ENCODE results near the gene KCNT1.

The KCNT1 gene

GRCh38 chr9:135769489-135770202 is 67.7 kb downstream of the KCNT1 start:
- DNase-seq, result no peak

GRCh38 chr9:135770203-135770535 is 68.2 kb downstream of the KCNT1 start:
- DNase-seq, result no peak

- no peak for DNase-seq
Measured at GRCh38 chr9:135770771-135771170, 68.8 kb downstream of the KCNT1 start.

- no peak for DNase-seq
Measured at GRCh38 chr9:135771401-135772051, 69.5 kb downstream of the KCNT1 start.

- no peak for DNase-seq
Measured at GRCh38 chr9:135772056-135772646, 70.2 kb downstream of the KCNT1 start.

GRCh38 chr9:135772702-135773493 is 70.9 kb downstream of the KCNT1 start:
- no peak for DNase-seq

GRCh38 chr9:135773530-135774238 is 71.7 kb downstream of the KCNT1 start:
- no peak for DNase-seq

- no peak for DNase-seq
Measured at GRCh38 chr9:135774239-135774747, 72.3 kb downstream of the KCNT1 start.

GRCh38 chr9:135774794-135775525 is 73.0 kb downstream of the KCNT1 start:
- DNase-seq, result no peak

GRCh38 chr9:135775911-135776310 is 73.9 kb downstream of the KCNT1 start:
- DNase-seq, result no peak

GRCh38 chr9:135776893-135777622 is 75.1 kb downstream of the KCNT1 start:
- DNase-seq, result no peak

- no peak for DNase-seq
Measured at GRCh38 chr9:135777623-135778177, 75.7 kb downstream of the KCNT1 start.

- no peak for DNase-seq
Measured at GRCh38 chr9:135778421-135778820, 76.4 kb downstream of the KCNT1 start.

- DNase-seq, result no peak
Measured at GRCh38 chr9:135779571-135779970, 77.6 kb downstream of the KCNT1 start.

GRCh38 chr9:135780086-135780485 is 78.1 kb downstream of the KCNT1 start:
- no peak for DNase-seq

- DNase-seq, result no peak
Measured at GRCh38 chr9:135780626-135781025, 78.6 kb downstream of the KCNT1 start.

- no peak for DNase-seq
Measured at GRCh38 chr9:135782946-135783345, 81.0 kb downstream of the KCNT1 start.

- DNase-seq, result no peak
Measured at GRCh38 chr9:135783540-135784245, 81.7 kb downstream of the KCNT1 start.

- DNase-seq, result no peak
Measured at GRCh38 chr9:135785013-135785575, 83.1 kb downstream of the KCNT1 start.

- DNase-seq, result no peak
Measured at GRCh38 chr9:135786146-135786690, 84.2 kb downstream of the KCNT1 start.
